ENCODE data around the gene PHLPP2. TPM values are rescaled to one million over a fixed set of nuclear protein-coding genes. Genes with fewer than 3 reads are reported as not detected.
"Not testable (repeated sequence)": the region's sequence is repeated elsewhere in the genome, so short reads cannot be mapped to it uniquely, and the experiment has no call there.

PHLPP2 gene
- total RNA-seq, 2 donors from 2014 or later = 12.4 to 12.8 TPM

DNA sequence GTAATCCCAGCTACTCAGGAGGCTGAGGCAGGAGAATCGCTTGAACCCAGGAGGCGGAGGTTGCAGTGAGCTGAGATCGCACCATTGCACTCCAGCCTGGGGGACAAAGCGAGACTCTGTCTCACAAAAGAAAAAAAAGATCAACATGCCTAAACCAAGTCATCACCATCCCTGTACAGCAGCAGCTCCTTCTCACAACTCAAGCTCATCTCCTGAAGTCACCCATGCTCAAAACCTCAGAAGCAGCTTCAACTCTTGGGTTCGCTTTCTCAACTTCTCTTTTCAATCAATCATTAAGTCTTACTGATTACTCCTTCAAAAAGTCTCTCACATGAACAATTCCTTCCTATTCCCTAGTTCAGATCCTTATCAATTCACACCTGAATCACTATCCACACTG is 31.3 kb downstream of the PHLPP2 start:
- peaks cover 45% of the 10 kb centered on the region for H3K36me3 Mint-ChIP-seq (ENCODE audit: low read depth)
- Histone ChIP-seq H3K4me1 (ENCODE audit: control insufficient read depth, insufficient read depth, low read length) (no peaks in the 10 kb centered on the region), H3K27ac (ENCODE audit: low read depth, low read length) (no peak overlapping the region), H3K9me3 (ENCODE audit: control insufficient read depth, low read length) (no peaks in the 10 kb centered on the region), H3K4me3 (ENCODE audit: low read length) (no peak overlapping the region), H3K9ac (ENCODE audit: extremely low read depth, low read length, poor library complexity, severe bottlenecking) (no peak overlapping the region), H3K36me3 (ENCODE audit: control insufficient read depth, insufficient read depth, low read length) (peaks cover 24% of the 10 kb centered on the region), H3K27me3 (ENCODE audit: control insufficient read depth, insufficient read depth, low read length, poor library complexity, severe bottlenecking) (no peaks in the 10 kb centered on the region)
- no peak overlapping the region for H3K4me3 Mint-ChIP-seq
- DNase-seq = no peak
- no peak overlapping the region for H3K27ac Mint-ChIP-seq
- peaks cover 4% of the 10 kb centered on the region for H3K4me1 Mint-ChIP-seq
- no peaks in the 10 kb centered on the region for H3K9me3 Mint-ChIP-seq
- 94 to 100% methylated on average over 1 to 5 of the region's 5 CpGs for WGBS, 2 experiments (ENCODE audit: insufficient coverage in 1 of 2, insufficient read length in 1 of 2)
- TF ChIP-seq, protein P1, sequence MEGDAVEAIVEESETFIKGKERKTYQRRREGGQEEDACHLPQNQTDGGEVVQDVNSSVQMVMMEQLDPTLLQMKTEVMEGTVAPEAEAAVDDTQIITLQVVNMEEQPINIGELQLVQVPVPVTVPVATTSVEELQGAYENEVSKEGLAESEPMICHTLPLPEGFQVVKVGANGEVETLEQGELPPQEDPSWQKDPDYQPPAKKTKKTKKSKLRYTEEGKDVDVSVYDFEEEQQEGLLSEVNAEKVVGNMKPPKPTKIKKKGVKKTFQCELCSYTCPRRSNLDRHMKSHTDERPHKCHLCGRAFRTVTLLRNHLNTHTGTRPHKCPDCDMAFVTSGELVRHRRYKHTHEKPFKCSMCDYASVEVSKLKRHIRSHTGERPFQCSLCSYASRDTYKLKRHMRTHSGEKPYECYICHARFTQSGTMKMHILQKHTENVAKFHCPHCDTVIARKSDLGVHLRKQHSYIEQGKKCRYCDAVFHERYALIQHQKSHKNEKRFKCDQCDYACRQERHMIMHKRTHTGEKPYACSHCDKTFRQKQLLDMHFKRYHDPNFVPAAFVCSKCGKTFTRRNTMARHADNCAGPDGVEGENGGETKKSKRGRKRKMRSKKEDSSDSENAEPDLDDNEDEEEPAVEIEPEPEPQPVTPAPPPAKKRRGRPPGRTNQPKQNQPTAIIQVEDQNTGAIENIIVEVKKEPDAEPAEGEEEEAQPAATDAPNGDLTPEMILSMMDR (conservative IDR thresholded peaks at IDR 0.05) = no peak
- no peaks in the 10 kb centered on the region for H3K27me3 Mint-ChIP-seq (ENCODE audit: insufficient read depth)

DNA sequence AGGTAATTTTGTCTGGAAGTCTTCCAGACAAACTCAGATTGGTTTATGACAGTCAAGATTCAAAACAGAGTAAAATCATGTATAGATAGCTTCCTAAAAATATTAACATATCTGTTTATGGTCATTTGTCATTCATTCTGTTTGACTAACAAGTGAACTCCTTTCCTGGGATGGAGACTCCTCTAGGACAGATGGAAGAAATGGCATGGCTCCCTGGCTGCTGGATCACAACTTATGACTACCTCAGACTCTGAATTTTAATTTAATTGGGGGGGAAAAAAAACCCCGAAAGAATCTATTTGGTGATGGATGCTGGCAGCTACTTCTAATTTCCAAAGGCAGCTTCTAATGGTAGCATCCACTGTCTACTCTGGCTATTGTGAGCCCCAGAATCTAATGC is 34.6 kb downstream of the PHLPP2 start:
- no peak overlapping the region for H3K9ac ChIP-seq (ENCODE audit: extremely low read depth, low read length, poor library complexity, severe bottlenecking)
- no peaks in the 10 kb centered on the region for H3K9me3 ChIP-seq (ENCODE audit: control insufficient read depth, low read length)
- Mint-ChIP-seq H3K9me3 (no peaks in the 10 kb centered on the region), H3K4me3 (no peak overlapping the region), H3K36me3 (ENCODE audit: low read depth) (peaks cover 51% of the 10 kb centered on the region), H3K27ac (no peak overlapping the region), H3K4me1 (peaks cover 4% of the 10 kb centered on the region), H3K27me3 (ENCODE audit: insufficient read depth) (no peaks in the 10 kb centered on the region)
- no peaks in the 10 kb centered on the region for H3K27me3 ChIP-seq (ENCODE audit: control insufficient read depth, insufficient read depth, low read length, poor library complexity, severe bottlenecking)
- WGBS, 2 experiments (ENCODE audit: insufficient coverage in 1 of 2, insufficient read length in 1 of 2) = no CpG with 5 or more reads among the region's 1 CpG
- H3K4me3 ChIP-seq (ENCODE audit: low read length) = no peak overlapping the region
- H3K4me1 ChIP-seq (ENCODE audit: control insufficient read depth, insufficient read depth, low read length) = no peaks in the 10 kb centered on the region
- H3K27ac ChIP-seq (ENCODE audit: low read depth, low read length) = no peak overlapping the region
- TF ChIP-seq, protein P1 (conservative IDR thresholded peaks at IDR 0.05) = no peak
- H3K36me3 ChIP-seq (ENCODE audit: control insufficient read depth, insufficient read depth, low read length) = peaks cover 49% of the 10 kb centered on the region
- no peak for DNase-seq

DNA sequence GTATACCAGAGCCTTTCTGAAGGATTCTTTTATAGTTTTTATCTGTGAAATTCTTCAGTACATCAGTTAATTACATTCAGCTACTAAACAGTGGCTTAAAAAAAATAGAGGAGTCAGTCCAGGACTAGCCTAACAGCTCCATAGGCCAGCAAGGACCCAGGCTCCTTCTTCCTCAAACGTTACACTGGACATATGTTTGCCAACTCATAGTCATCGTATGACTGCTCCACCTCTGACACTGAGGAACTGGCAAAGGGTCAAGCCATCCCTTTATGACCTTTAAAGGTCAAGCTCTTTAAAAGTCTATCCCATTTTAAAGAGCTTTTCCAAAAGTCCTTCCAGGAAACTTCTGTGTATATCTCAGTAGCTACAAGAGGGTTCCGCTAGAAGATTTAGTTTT is 36.6 kb downstream of the PHLPP2 start:
- no peaks in the 10 kb centered on the region for H3K4me1 Mint-ChIP-seq
- Histone ChIP-seq H3K4me3 (ENCODE audit: low read length) (no peak overlapping the region), H3K9ac (ENCODE audit: extremely low read depth, low read length, poor library complexity, severe bottlenecking) (no peak overlapping the region), H3K9me3 (ENCODE audit: control insufficient read depth, low read length) (no peaks in the 10 kb centered on the region), H3K27me3 (ENCODE audit: control insufficient read depth, insufficient read depth, low read length, poor library complexity, severe bottlenecking) (no peaks in the 10 kb centered on the region), H3K4me1 (ENCODE audit: control insufficient read depth, insufficient read depth, low read length) (no peaks in the 10 kb centered on the region), H3K27ac (ENCODE audit: low read depth, low read length) (no peak overlapping the region), H3K36me3 (ENCODE audit: control insufficient read depth, insufficient read depth, low read length) (peaks cover 63% of the 10 kb centered on the region)
- H3K27ac Mint-ChIP-seq = no peak overlapping the region
- TF ChIP-seq, protein P1 (conservative IDR thresholded peaks at IDR 0.05) = no peak
- no peak overlapping the region for H3K4me3 Mint-ChIP-seq
- H3K9me3 Mint-ChIP-seq = no peaks in the 10 kb centered on the region
- peaks cover 61% of the 10 kb centered on the region for H3K36me3 Mint-ChIP-seq (ENCODE audit: low read depth)
- no peaks in the 10 kb centered on the region for H3K27me3 Mint-ChIP-seq (ENCODE audit: insufficient read depth)
- 92 to 96% methylated on average over 3 of the region's 3 CpGs for WGBS, 2 experiments (ENCODE audit: insufficient coverage in 1 of 2, insufficient read length in 1 of 2)
- no peak for DNase-seq

DNA sequence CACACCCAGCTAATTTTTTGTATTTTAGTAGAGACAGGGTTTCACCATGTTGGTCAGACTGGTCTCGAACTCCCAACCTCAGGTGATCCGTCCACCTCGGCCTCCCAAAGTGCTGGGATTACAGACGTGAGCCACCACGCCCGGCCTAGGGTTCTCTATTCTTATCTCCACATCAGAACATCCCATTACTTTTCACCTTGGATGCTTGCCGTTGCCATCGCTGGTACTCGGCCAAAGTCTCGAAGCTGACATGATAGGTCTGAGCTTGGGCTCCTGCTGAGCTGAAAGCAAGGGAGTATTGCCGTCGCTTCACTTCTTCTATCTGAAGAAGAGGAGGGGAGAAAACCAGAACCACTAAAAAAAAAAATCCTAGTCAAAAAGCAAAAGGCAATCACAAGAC is 40.2 kb downstream of the PHLPP2 start:
- not testable (repeated sequence) for H3K9me3 Mint-ChIP-seq; H3K9me3 ChIP-seq (ENCODE audit: control insufficient read depth, low read length); H3K9ac ChIP-seq (ENCODE audit: extremely low read depth, low read length, poor library complexity, severe bottlenecking); H3K27ac ChIP-seq (ENCODE audit: low read depth, low read length); H3K27me3 Mint-ChIP-seq (ENCODE audit: insufficient read depth); H3K4me1 Mint-ChIP-seq; DNase-seq; H3K4me1 ChIP-seq (ENCODE audit: control insufficient read depth, insufficient read depth, low read length); H3K4me3 Mint-ChIP-seq; H3K27me3 ChIP-seq (ENCODE audit: control insufficient read depth, insufficient read depth, low read length, poor library complexity, severe bottlenecking); H3K4me3 ChIP-seq (ENCODE audit: low read length); H3K27ac Mint-ChIP-seq
- peaks cover 71% of the 10 kb centered on the region for H3K36me3 Mint-ChIP-seq (ENCODE audit: low read depth)
- peaks cover 75% of the 10 kb centered on the region for H3K36me3 ChIP-seq (ENCODE audit: control insufficient read depth, insufficient read depth, low read length)
- WGBS, 2 experiments (ENCODE audit: insufficient coverage in 1 of 2, insufficient read length in 1 of 2) = 93 to 97% methylated on average over 12 of the region's 12 CpGs
